Neural cell (in vitro differentiated cells): ENCODE data around the gene STIM2. TPM values are rescaled to one million over a fixed set of nuclear protein-coding genes. Genes with fewer than 3 reads are reported as not detected.

Experiments used
- H2AFZ ChIP-seq: fragments of 200-600, 300-800 bp; sonication (generic), shearing (Covaris generic); 2 replicates; pipeline ENCODE4 v1.6.0; 2014; ENCODE audit warnings: low read depth, mild to moderate bottlenecking, antibody characterized with exemption, low read length, moderate library complexity
- H3F3A ChIP-seq: fragments of 200-600 bp; shearing (Covaris generic); 2 replicates; pipeline ENCODE4 v1.6.1; 2016; ENCODE audit warnings: mild to moderate bottlenecking, moderate library complexity, mixed read lengths, antibody characterized with exemption, low read length; ENCODE audit not compliant: insufficient read depth, poor library complexity, severe bottlenecking
- H3K27ac ChIP-seq: fragments of 200-600, 300-800 bp; sonication (generic), shearing (Covaris generic); 2 replicates; pipeline ENCODE4 v1.5.1; 2014; ENCODE audit warnings: mild to moderate bottlenecking, low read length, moderate library complexity
- H3K27me3 ChIP-seq: fragments of 300-800, 200-600 bp; sonication (generic), shearing (Covaris generic); 2 replicates; pipeline ENCODE4 v1.6.0; 2014; ENCODE audit warnings: mild to moderate bottlenecking, low read depth, low read length, moderate library complexity; ENCODE audit not compliant: insufficient read depth
- H3K36me3 ChIP-seq: fragments of 300-800, 200-600 bp; sonication (generic), shearing (Covaris generic); 2 replicates; pipeline ENCODE4 v1.5.1; 2014; ENCODE audit warnings: mild to moderate bottlenecking, antibody characterized with exemption, low read length, moderate library complexity; ENCODE audit not compliant: insufficient read depth
- H3K4me2 ChIP-seq: fragments of 300-800, 200-600 bp; sonication (generic), shearing (Covaris generic); 2 replicates; pipeline ENCODE4 v1.6.0; 2014; ENCODE audit warnings: mild to moderate bottlenecking, low read length
- H3K4me3 ChIP-seq: fragments of 300-800, 200-600 bp; sonication (generic), shearing (Covaris generic); 2 replicates; pipeline ENCODE4 v1.5.1; 2014; ENCODE audit warnings: mild to moderate bottlenecking, low read length, moderate library complexity
- H3K79me2 ChIP-seq: fragments of 200-600 bp; shearing (Covaris generic); replicated peaks from 2 replicates; pipeline ENCODE4 v1.6.0; 2014; ENCODE audit warnings: mild to moderate bottlenecking, low read length, moderate library complexity; ENCODE audit not compliant: insufficient read depth
- H3K9ac ChIP-seq: fragments of 300-800, 200-600 bp; sonication (generic), shearing (Covaris generic); 2 replicates; pipeline ENCODE4 v1.6.1; 2016; ENCODE audit warnings: mild to moderate bottlenecking, low read length, mixed read lengths
- H3K9me2 ChIP-seq: fragments of 200-600 bp; shearing (Covaris generic); 2 replicates; pipeline ENCODE4 v1.6.1; 2016; ENCODE audit warnings: mild to moderate bottlenecking, low read length, mixed read lengths; ENCODE audit not compliant: insufficient read depth
- H3K9me3 ChIP-seq: fragments of 200-600, 300-800 bp; sonication (generic), shearing (Covaris generic); 2 replicates; pipeline ENCODE4 v1.6.1; 2016; ENCODE audit warnings: mild to moderate bottlenecking, mixed run types, low read length, moderate library complexity, mixed read lengths
- H4K20me1 ChIP-seq: fragments of 200-600 bp; shearing (Covaris generic); 2 replicates; pipeline ENCODE4 v1.6.1; 2016; ENCODE audit warnings: mild to moderate bottlenecking, mixed run types; ENCODE audit not compliant: insufficient read depth
- EP300 ChIP-seq: fragments of 450-650 bp; conservative IDR thresholded peaks from 2 replicates; pipeline ENCODE4 v1.6.1; 2014; ENCODE audit warnings: antibody characterized with exemption, mild to moderate bottlenecking, moderate library complexity; ENCODE audit not compliant: poor library complexity, severe bottlenecking
- EZH2 ChIP-seq: fragments of 200-600, 300-800 bp; shearing (Covaris generic), sonication (generic); IDR thresholded peaks from 2 replicates; pipeline ENCODE4 v1.6.1; 2014; ENCODE audit warnings: antibody characterized with exemption, low read length, borderline replicate concordance, mild to moderate bottlenecking; ENCODE audit not compliant: insufficient read depth, poor library complexity, severe bottlenecking
- MXI1 ChIP-seq: fragments of 450-650 bp; conservative IDR thresholded peaks from 2 replicates; pipeline ENCODE4 v1.6.1; 2014; ENCODE audit warnings: antibody characterized with exemption, mild to moderate bottlenecking; ENCODE audit not compliant: poor library complexity, severe bottlenecking
- POLR2AphosphoS5 ChIP-seq: IDR thresholded peaks from 2 replicates; pipeline ENCODE4 v1.6.1; 2012
- RAD21 ChIP-seq: fragments of 450-650 bp; conservative IDR thresholded peaks from 2 replicates; pipeline ENCODE4 v1.6.1; 2014; ENCODE audit warnings: antibody characterized with exemption, mild to moderate bottlenecking, moderate library complexity
- SMC3 ChIP-seq: fragments of 450-650 bp; conservative IDR thresholded peaks from 2 replicates; pipeline ENCODE4 v1.6.1; 2014; ENCODE audit warnings: antibody characterized with exemption, mild to moderate bottlenecking, moderate library complexity; ENCODE audit not compliant: poor library complexity
- TAF1 ChIP-seq: IDR thresholded peaks from 2 replicates; pipeline ENCODE4 v1.6.1; 2012; ENCODE audit warnings: low read depth
- polyA plus RNA-seq: library from polyadenylated mRNA; depleted of rRNA; stranded (reverse); fragments of >200 nt; gene quantifications from 2 replicates; pipeline ENCODE4 v1.2.3, GENCODE V29; 2014
- TF ChIP-seq, protein P1 (sequence below): IDR thresholded peaks from 2 replicates; pipeline ENCODE4 v1.6.1; 2012; ENCODE audit warnings: borderline replicate concordance
- TF ChIP-seq, protein P2 (sequence below): fragments of 450-650 bp; IDR thresholded peaks from 2 replicates; pipeline ENCODE4 v1.5.1; 2014; ENCODE audit warnings: antibody characterized with exemption, mild to moderate bottlenecking, moderate library complexity; ENCODE audit not compliant: poor library complexity, severe bottlenecking

STIM2 gene
- polyA plus RNA-seq, 1 donor from 2014 or later = 25.3 TPM

DNA sequence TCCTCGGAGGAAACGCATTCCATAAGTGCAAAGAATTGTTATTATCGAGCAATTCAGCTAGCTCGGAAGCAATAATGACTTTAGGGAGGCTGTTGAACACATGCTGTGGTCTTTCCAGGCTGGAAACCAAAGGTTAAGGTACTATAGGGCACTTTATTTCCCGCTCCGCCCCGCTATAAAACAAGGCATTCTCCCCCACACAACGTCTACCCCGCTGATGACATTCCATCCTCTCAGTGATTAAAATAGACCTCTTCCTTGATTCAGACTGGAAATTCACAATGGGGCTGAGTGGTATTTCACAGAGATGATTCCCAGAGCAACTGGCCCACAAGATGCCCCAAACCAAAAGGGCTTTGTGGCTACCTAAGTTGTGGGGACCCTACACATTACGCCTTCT is 196.4 kb downstream of the STIM2 start:
- H2AFZ ChIP-seq = no peak overlapping the region
- H3K4me2 ChIP-seq = no peak overlapping the region
- H3K79me2 ChIP-seq = no peaks in the 10 kb centered on the region
- no peaks in the 10 kb centered on the region for H3K27me3 ChIP-seq
- H3K9ac ChIP-seq = no peak overlapping the region
- no peak overlapping the region for H3K27ac ChIP-seq
- no peaks in the 10 kb centered on the region for H3K9me2 ChIP-seq
- no peaks in the 10 kb centered on the region for H4K20me1 ChIP-seq
- TF ChIP-seq TAF1 (no peak), RAD21 (no peak), POLR2AphosphoS5 (no peak), MXI1 (no peak), EZH2 (no peak), EP300 (no peak), SMC3 (no peak)
- TF ChIP-seq, protein P1, sequence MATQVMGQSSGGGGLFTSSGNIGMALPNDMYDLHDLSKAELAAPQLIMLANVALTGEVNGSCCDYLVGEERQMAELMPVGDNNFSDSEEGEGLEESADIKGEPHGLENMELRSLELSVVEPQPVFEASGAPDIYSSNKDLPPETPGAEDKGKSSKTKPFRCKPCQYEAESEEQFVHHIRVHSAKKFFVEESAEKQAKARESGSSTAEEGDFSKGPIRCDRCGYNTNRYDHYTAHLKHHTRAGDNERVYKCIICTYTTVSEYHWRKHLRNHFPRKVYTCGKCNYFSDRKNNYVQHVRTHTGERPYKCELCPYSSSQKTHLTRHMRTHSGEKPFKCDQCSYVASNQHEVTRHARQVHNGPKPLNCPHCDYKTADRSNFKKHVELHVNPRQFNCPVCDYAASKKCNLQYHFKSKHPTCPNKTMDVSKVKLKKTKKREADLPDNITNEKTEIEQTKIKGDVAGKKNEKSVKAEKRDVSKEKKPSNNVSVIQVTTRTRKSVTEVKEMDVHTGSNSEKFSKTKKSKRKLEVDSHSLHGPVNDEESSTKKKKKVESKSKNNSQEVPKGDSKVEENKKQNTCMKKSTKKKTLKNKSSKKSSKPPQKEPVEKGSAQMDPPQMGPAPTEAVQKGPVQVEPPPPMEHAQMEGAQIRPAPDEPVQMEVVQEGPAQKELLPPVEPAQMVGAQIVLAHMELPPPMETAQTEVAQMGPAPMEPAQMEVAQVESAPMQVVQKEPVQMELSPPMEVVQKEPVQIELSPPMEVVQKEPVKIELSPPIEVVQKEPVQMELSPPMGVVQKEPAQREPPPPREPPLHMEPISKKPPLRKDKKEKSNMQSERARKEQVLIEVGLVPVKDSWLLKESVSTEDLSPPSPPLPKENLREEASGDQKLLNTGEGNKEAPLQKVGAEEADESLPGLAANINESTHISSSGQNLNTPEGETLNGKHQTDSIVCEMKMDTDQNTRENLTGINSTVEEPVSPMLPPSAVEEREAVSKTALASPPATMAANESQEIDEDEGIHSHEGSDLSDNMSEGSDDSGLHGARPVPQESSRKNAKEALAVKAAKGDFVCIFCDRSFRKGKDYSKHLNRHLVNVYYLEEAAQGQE = no peak
- TF ChIP-seq, protein P2, sequence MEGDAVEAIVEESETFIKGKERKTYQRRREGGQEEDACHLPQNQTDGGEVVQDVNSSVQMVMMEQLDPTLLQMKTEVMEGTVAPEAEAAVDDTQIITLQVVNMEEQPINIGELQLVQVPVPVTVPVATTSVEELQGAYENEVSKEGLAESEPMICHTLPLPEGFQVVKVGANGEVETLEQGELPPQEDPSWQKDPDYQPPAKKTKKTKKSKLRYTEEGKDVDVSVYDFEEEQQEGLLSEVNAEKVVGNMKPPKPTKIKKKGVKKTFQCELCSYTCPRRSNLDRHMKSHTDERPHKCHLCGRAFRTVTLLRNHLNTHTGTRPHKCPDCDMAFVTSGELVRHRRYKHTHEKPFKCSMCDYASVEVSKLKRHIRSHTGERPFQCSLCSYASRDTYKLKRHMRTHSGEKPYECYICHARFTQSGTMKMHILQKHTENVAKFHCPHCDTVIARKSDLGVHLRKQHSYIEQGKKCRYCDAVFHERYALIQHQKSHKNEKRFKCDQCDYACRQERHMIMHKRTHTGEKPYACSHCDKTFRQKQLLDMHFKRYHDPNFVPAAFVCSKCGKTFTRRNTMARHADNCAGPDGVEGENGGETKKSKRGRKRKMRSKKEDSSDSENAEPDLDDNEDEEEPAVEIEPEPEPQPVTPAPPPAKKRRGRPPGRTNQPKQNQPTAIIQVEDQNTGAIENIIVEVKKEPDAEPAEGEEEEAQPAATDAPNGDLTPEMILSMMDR = no peak
- no peaks in the 10 kb centered on the region for H3F3A ChIP-seq
- no peak overlapping the region for H3K4me3 ChIP-seq
- no peaks in the 10 kb centered on the region for H3K9me3 ChIP-seq
- no peaks in the 10 kb centered on the region for H3K36me3 ChIP-seq

DNA sequence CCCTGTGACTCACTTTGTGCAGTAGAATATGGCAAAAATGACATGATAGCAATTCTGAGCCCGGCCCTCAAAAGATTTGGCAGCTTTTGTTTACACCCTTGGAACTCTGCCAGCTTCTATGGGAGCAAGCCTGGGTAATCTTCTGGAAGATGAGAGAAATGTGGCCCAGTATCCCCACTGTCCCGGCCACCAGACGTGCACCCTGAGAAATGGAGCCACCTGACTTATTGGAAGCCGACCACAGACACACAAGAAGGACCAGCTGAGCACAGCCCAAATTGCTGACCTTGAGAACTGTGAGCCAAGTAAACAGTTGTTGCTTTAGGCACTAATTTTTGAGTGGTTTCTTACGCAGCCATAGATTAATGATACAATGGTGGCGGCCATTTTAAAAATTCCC is 197.0 kb downstream of the STIM2 start:
- H4K20me1 ChIP-seq = no peaks in the 10 kb centered on the region
- no peak overlapping the region for H3K27ac ChIP-seq
- no peaks in the 10 kb centered on the region for H3K27me3 ChIP-seq
- no peak overlapping the region for H3K9ac ChIP-seq
- no peaks in the 10 kb centered on the region for H3K9me2 ChIP-seq
- H3K79me2 ChIP-seq = no peaks in the 10 kb centered on the region
- TF ChIP-seq TAF1 (no peak), POLR2AphosphoS5 (no peak), EZH2 (no peak), EP300 (no peak), MXI1 (no peak)
- TF ChIP-seq, protein P1 = no peak
- TF ChIP-seq, protein P2 = no peak
- H3F3A ChIP-seq = no peaks in the 10 kb centered on the region
- H2AFZ ChIP-seq = no peak overlapping the region
- no peaks in the 10 kb centered on the region for H3K9me3 ChIP-seq
- H3K36me3 ChIP-seq = no peaks in the 10 kb centered on the region
- H3K4me2 ChIP-seq = no peak overlapping the region
- no peak overlapping the region for H3K4me3 ChIP-seq
